ENCODE results near the gene SEZ6L.

SEZ6L gene

DNA sequence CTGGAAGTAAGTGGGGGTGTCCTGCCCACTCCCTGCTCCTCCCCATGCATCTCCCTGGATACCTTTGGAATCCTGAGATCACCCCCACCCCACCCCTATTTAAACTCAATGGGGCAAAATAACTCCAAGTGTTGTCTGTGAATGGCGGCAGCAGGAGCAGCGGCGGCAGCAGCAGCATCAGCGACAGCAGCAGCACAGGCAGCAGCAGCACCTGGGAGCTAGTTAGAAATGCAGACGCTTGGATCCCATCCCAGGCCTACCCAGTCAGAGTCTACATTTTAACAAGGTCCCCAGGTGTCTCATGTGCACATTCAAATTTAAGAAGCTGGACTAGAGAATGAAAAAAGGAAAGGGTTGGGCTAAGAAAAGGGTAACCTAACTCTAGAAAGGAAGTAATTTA lies 82.6 kb downstream of the SEZ6L start:
- no peak for DNase-seq

DNA sequence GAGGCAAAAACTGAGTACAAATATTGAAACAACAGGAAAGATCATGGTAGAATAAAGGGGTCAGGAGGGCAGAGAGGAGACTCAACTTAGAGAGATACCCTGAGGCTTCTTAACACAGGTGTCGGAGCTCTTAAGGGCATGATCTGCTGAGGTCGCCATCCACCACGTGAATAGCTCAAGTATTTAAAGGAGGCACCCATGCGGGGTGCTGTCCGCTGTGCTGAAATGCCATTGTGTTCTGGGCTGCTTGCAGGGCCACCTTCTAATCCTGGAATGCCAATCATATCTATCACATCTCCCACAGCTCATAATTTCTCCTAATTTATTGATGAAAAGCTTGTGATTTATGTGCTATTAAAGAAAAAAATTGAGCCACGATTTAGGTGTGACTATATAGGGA lies 90.2 kb downstream of the SEZ6L start:
- DNase-seq, result peak; percentile 27

DNA sequence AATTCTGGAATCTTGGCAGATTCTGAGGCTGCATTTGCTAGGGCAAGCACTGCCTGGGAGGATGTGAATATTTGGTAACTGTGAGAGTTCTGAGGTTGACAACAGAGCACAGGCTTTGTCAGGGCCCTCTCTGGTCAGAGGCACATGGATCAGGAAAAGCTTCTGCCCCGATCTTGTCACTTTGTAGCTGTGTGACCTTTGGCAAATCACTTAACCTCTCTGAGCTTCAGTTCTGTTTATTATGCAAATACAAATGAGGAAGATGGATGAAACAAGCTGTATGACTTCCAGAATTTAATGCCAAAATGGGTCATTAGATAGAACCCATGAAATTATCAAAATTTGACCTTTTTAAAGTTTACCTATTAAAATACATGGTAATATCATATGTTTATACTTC lies 94.9 kb downstream of the SEZ6L start:
- no peak for DNase-seq

DNA sequence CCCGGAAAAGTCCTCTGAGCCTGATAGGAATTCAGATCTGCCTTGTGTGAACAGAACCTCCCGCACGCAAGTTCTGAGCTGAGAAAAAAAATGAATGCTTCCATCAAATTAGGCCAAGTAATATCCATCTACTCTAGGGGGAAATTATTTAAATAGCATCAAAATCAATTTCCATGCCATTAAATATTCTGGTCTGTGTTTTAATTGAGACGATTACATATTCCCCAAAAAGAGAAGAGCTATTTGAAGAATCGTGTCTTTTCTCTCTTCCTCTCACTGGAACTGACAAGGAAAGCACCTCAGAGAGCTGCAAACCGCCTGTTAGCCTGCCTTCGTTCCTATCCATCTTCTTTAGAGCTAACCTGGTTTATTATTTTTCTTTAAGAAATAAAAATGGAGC lies 96.0 kb downstream of the SEZ6L start:
- no peak for DNase-seq

DNA sequence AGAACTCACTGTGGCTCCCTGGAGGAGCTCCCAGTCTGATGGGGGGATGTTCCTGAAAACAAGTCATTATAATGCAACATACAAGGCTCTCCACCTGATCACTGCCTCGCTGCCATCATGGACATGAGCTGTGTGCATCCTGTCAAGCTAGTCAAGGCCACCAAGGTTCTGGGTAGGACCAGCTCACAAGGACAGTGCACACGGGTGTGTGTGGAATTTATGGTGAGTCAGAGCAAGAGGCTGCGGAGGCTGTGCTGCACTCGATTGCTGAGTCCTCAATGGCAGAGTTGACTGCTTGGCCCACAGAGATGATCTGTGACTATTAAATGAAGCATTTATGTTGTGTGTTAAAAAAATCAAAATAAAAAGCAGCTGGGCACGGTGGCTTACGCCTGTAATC lies 96.6 kb downstream of the SEZ6L start:
- DNase-seq, result no peak

DNA sequence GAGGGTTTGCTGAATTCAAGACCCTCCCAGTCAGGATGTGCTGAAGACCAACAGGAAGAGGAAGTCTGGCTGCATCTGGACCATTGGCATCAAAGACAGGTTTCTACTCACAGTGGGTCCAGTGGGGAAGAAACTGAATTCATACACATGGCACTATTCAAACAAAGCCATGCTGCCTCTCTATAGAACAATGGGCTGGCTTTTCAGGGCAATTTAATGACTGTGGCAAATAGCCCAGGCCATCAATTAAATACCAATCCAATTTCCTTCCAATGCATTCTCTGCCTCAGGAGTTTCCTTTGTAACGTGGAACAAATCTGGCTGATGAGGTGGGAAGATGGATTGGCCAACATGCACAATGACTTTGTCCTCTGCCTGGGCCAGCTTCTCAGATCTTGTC lies 98.6 kb downstream of the SEZ6L start:
- no peak for DNase-seq

DNA sequence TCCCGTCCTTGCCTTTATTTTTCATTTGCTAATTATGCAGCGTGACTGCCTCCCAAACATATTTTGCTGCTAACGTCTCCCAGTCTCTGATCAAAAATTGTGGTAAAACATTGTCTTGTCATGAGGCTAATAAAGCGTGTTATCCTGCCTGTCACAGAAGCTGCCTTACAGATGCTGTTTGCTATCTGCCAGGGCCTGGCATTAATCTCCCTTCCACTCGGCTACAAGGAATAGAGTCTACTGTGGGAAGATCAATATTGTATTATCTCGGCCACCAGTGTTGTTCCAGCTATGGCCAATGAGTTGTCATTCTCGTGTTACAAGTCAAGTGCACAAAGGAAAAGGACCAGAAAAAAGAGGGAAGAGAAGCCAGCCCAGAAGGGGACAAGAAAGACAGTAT lies 100.3 kb downstream of the SEZ6L start:
- no peak for DNase-seq

DNA sequence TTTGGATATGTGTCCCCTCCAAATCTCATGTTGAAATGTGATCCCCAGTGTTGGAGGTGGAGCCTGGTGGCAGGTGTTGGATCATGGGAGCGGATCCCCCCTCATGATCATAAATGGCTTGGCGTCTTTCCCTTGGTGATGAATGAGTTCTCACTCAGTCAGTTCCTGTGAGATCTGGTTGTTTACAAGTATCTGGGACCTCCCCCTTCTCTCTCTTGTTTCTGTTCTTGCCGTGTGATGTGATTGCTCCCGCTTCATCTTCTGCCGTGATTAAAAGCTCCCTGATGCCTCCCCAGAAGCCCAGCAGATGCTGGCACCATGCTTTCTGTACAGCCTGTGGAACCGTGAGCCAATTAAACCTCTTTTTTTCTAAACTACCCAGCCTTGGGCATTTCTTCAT lies 102.2 kb downstream of the SEZ6L start:
- no peak for DNase-seq

DNA sequence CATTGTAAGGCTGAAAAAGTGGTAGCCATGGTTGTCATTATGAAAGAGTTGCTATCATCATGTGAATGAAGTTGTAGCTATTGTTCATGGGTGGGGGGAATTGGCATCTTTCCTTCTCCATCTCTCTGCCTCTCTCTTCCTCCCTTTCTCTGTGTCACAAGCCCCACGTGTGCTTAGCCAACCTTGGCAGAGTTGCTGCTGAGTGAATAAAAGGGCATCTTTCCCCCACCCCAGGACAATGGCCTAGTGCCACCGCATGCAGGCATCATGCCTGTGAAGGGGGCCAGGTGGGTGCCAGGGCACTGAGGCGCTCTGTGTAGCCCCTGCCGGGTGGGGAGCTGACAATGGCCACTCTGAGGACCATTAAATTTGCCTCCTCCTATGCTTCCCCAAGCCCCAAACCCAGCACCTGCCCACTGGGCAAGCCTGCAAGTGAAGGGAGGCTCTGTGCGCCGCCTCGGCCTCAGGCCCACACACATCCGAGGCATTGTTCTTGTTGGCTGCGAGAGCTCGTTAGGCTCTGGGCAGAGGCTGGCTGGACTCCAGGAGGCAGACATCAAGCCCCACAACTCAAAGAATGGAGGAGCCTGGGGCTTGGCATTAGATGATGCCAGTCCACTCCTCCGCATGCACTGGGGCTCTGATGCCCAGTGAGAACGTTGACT lies 103.9 kb downstream of the SEZ6L start:
- DNase-seq, result no peak

DNA sequence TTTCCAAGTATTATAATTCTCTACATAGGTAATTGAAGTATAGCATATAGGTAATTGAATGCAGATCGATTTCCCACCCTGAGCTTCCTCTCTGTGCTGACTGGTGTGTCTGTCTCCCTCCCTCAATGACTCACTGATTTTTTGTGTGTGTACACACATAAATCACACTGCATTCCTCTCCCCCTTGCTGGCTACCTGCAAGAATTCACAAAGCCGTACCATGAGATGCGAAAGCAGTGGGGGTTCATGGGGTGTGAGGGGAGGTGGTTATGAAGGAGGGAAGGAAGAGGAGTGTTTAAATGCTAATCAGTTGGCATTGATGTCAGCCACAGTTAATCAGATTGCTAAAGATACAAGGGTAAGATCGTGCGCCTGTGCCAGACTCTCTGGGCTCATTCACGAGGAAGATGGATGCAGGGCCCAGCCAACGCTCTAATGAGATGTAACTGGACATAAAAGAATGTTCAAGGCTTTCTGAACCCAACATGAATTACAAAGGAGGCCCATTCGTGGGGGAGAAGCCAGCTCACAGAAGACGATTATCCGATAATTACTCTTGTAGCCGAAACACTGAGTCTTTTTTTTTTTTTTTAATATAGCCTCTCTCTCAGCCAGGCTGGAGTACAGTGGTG lies 107.4 kb downstream of the SEZ6L start:
- DNase-seq, result no peak

DNA sequence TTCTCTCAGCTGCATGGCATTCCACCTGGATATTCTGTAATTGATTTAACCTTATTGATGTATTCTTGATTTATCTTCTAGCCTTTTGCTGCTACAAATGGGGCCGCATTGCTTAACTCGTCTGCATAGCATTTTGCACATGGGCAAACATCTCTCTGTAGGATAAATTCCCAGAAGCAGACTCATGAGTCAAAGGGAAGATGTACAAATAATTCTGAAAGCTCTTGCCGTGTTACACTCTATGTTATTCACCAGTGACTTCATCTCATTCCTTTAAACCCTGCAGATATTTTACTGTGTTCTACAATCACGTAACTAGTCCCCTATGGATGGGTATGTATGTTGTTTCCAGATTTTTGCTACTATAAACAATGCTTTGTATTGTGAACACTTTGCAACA lies 112.7 kb downstream of the SEZ6L start:
- DNase-seq, result no peak

DNA sequence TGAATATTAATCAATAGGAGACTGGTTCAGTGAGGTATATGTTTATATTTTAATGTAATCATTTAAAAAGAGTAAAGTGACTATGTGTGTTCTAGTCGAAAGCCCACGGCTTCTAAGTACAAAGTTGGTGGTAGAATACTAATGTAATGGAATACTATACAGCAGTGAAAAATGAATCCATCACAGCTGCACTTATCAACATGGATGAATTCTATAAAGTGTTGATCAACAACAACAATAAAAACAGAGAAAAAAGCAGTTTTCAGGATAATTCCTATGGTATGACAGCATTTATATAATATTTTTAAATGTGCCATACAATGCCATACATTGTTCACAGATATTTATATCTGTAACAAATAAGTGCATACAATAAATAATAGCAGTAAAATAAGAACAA lies 114.1 kb downstream of the SEZ6L start:
- no peak for DNase-seq

DNA sequence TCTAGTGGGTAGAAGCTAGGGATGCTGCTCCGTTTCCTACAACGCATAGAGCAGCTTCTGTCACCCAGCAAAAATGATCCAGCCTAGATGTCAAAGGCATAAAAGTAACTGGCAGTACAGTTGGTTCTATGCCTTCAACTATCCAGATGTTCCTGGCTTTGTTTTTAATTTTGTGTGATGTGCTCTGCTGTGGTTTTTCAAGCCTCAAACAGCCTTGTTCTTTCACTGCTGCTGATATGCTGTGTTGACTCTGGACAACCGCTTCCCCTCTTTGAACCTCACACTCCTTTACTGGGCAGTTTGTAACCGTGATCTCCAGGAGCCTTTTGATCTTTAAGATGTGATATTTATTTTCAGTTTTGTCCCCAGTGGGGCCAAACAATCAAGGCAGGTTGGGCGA lies 116.4 kb downstream of the SEZ6L start:
- no peak for DNase-seq

DNA sequence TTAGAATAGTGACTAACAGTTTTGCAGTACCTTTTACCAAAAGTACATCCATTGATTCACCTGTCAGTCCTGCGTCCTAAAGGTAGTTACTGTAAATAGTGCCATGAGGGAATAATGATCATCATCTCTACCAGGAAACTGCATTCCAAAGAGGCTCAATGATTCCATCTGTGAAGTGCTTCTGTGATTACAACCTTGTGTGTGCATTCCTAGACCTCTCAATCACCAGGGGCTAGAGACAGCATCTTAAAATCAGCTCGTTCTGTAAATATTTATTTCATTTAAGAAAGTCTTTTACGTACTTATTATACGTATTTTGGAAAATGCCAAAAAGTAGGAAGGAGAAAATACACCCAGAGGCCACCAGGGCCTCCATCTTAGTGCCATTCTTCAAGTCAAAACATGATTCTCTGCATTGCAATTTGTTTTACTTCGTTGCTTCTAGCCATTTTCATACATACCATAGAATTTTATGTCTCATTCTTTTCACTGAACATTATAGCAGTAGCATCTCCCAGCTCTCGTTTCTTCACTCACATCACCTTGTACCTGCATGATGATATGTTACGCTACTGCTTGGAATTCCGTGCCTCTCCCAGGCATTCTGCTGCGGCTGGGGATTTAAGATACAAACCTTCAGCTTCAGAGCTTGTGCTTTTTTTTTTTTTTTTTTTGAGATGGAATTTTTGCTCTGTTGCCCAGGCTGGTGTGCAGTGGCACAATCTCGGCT lies 117.0 kb downstream of the SEZ6L start:
- DNase-seq, result no peak

DNA sequence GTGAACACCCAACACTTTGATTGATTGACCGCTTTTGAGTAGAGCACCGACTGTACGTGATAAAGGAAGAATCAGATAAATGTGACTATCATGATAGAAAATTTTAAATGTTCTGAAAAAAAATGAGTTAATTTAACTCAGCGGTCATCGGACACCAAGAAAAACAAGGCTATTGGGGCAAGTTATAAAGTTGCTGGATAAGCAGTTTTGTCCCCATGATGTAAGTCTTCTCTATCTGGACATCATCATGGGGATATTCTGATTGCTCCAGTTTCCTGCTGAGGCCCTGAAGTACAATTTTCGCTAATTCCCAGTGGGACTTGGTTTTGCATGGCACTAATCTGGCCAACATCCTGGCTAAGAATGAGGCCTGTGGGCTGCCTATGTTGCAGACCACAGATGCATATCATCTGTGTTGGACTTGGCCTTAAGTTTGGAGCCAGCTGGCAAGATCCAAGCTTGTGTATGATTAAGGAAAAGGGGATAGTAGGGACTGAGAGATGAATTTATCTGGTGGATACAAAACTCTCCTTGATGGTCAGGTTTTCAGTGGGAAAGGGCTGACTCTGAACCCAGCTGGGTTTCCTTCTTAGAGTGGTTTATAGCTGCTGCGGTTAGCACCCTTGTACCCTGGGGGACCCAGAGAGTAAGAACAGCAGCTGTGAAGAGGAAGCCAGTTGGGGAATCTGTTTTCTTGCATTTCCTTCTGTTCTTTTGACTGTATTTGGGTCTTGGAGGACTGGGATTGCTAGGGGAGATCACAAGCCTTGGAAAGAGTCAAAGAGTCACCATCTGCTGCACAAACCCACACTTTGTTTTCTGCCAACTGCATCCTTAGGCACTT lies 118.3 kb downstream of the SEZ6L start:
- DNase-seq, result no peak

DNA sequence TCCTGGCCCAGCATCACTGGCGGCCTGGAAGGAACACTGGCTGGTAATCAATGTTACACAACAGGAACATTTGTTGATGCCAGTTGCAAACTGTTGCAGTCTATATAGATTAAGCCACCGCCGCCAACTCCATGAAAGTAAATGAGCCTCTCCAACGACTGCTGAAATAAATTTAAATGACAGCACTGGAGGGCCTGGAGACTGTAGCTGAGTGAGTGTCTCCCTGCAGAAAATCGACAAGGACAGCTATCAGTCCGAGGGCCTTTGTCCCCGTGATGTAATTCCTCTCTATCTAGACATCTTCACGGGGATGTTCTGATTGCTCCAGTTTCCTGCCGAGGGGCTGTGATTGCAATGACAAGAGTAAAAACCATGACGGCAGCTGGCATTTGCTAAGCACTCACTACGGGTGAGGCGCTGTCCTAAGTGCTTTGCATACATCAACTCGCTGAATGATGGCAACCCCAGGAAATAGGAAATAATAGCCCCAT lies 120.4 kb downstream of the SEZ6L start:
- no peak for DNase-seq

DNA sequence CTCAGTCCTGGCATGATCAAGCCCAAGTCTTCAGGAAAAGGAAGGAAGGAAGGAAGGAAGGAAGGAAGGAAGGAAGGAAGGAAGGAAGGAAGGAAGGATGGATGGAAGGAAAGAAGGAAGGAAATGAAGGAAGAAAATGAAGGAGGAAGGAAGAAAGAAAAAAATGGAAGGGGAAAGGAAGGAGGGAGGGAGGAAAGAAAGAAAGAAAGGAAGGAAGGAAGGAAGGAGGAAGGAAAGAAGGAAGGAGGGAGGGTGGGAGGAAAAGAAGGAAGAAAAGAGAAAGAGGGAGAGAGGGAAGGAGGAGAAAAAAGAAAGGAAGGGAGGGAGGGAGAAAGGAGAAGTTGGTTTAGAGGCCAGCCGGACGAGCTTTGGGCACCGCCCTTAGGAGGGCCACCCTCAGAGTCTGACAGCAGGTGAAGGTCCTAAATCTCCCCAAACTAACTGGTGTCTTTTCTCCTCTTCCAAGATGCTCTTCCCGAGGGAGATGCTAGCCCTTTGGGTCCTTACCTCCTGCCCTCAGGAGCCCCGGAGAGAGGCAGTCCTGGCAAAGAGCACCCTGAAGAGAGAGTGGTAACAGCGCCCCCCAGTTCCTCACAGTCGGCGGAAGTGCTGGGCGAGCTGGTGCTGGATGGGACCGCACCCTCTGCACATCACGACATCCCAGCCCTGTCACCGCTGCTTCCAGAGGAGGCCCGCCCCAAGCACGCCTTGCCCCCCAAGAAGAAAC lies 122.8 kb downstream of the SEZ6L start:
- DNase-seq, result no peak

DNA sequence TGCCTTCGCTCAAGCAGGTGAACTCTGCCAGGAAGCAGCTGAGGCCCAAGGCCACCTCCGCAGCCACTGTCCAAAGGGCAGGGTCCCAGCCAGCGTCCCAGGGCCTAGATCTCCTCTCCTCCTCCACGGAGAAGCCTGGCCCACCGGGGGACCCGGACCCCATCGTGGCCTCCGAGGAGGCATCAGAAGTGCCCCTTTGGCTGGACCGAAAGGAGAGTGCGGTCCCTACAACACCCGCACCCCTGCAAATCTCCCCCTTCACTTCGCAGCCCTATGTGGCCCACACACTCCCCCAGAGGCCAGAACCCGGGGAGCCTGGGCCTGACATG lies 123.4 kb downstream of the SEZ6L start:
- DNase-seq, result no peak

DNA sequence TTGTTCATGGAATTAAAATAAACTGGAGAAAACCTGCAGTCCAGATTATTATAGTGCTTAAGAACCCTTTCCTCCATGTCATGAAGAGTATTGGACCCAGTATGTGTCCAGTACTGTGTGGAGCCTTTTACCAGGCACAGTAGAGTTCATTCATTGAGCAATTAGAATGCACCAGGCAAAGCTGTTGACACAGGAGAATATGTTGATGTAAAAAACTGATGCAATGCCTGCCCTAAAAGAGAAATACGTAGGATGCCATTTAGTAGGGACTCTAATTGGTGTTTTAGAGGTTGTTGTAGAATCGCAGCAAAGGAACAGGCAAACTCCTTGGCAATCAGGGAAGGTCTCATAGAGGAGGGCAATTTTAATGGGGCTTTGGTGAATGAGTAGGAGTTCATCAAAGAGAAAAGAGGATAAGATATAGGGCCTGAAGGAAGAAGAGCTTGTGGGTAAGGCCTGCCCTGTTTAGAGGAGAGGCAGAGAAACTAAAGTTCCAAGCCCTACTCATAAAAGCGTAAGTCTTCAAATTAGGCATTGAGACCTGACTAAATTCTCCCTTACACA lies 126.4 kb downstream of the SEZ6L start:
- DNase-seq, result no peak

DNA sequence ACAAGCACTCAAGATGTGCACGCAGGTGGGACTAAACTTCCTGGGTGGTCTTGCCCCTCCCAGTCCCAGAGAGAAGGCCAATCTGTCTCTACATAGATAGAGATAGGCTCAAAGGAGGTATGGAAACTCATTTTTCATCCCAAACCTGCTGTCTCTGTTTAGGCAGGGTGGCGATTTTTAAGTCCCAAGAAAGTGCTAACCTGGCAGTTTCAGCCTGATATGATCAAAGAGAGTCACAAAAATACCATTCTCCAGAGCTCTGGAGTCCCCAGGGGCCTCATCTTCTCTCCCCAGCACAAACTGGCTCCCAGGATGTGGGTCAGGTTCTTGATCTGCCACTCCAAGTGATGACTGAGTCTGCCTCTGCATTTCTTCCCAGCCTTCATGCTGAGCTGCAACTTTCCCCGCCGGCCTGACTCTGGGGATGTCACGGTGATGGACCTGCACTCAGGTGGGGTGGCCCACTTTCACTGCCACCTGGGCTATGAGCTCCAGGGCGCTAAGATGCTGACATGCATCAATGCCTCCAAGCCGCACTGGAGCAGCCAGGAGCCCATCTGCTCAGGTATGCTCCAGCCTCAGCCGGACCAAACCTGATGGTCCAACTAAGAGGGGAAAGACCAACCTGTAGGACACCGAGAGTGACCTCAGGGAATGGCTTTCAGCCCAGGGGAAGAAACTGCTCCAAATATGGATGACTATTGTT lies 129.5 kb downstream of the SEZ6L start:
- no peak for DNase-seq

DNA sequence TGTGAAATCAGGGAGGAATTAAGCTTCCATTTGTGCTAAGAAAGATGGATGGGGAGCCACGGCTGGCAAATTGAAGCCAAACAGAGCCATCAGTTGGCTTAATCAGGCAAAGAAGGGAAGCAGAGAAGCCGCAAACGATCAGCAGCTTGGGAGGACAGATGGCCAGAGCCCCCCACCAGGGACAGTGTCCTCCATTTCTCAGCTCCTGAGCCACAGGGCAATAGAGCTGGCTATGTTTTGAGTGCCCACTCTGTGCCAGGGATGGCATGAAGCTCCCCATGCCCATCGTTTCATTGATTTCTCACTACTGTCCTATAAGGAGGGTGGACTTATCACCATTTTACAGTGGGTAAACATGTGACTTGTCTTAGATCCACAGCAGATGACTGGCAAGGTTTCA lies 133.5 kb downstream of the SEZ6L start:
- no peak for DNase-seq

DNA sequence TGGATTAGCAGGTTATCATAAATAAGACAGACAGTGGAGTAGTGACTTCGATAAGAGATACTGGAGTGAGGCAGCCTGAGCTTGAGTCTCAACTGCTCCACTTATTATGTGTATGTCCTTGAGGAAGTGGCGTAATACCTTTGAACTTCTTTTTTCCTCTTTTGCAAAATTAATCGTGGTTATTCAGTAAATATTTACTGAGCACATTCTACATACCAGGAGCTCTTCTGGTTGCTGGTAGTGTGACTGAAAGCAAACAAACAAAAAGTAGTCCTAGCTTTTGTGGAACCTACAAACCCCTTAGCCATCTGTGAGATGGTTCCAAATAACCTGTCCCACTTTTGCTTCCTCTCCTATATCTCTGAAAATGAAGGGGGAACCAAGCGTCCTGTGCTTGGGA lies 134.2 kb downstream of the SEZ6L start:
- DNase-seq, result no peak
